ENCODE measurements around the gene IFT43. TPM values are rescaled to one million over a fixed set of nuclear protein-coding genes. Genes with fewer than 3 reads are reported as not detected.

The IFT43 gene
- total and polyA plus RNA-seq, 5 donors from 2014 or later, result 9.9 to 20.0 (median 15.7) TPM

- H3K27me3 ChIP-seq (ENCODE audit: control insufficient read depth, insufficient read depth, low read length), result no peaks in the 10 kb centered on the region
- no peaks in the 10 kb centered on the region for H3K4me1 ChIP-seq (ENCODE audit: control insufficient read depth, insufficient read depth, low read length, poor library complexity, severe bottlenecking)
- no peaks in the 10 kb centered on the region for H3K9me3 ChIP-seq (ENCODE audit: control insufficient read depth in 2 of 2, low read length in 2 of 2)
- no peak overlapping the region for H3K27ac ChIP-seq (ENCODE audit: insufficient read depth, low read length, poor library complexity, severe bottlenecking)
- Mint-ChIP-seq H3K27ac (no peak overlapping the region), H3K27me3 (peaks cover 27% of the 10 kb centered on the region), H3K4me1 (peaks cover 0 to under 1% (median 0%) of the 10 kb centered on the region in 4 donors), H3K4me3 (no peak overlapping the region), H3K9me3 (peaks cover 0 to 6% (median 0%) of the 10 kb centered on the region in 7 donors), H3K36me3 (no peaks in the 10 kb centered on the region)
- H3K4me3 ChIP-seq (ENCODE audit: low read depth, low read length), result no peak overlapping the region
- no peak for ATAC-seq (ENCODE audit: low read depth in 2 of 2)
- no peak for DNase-seq
- H3K36me3 ChIP-seq (ENCODE audit: control insufficient read depth, insufficient read depth, low read length), result no peaks in the 10 kb centered on the region
Observed at GRCh38 chr14:76104802-76105355, 119.3 kb downstream of the IFT43 start.

- ATAC-seq (ENCODE audit: low read depth in 2 of 2), result no peak
- peaks cover 0 to 6% (median 0%) of the 10 kb centered on the region in 7 donors for H3K9me3 Mint-ChIP-seq
Observed at GRCh38 chr14:76106188-76106587, 120.6 kb downstream of the IFT43 start.

GRCh38 chr14:76109087-76109880 lies 123.7 kb downstream of the IFT43 start:
- H3K27ac ChIP-seq (ENCODE audit: insufficient read depth, low read length, poor library complexity, severe bottlenecking), result no peak overlapping the region
- no peak overlapping the region for H3K4me3 ChIP-seq (ENCODE audit: low read depth, low read length)
- H3K36me3 ChIP-seq (ENCODE audit: control insufficient read depth, insufficient read depth, low read length), result no peaks in the 10 kb centered on the region
- DNase-seq, result no peak
- H3K27me3 ChIP-seq (ENCODE audit: control insufficient read depth, insufficient read depth, low read length), result no peaks in the 10 kb centered on the region
- Mint-ChIP-seq H3K27ac (no peak overlapping the region), H3K9me3 (peaks cover 0 to 6% (median 0%) of the 10 kb centered on the region in 7 donors), H3K4me1 (peaks cover 0 to 1% (median 0%) of the 10 kb centered on the region in 4 donors), H3K4me3 (no peak overlapping the region), H3K27me3 (peaks cover 8% of the 10 kb centered on the region), H3K36me3 (no peaks in the 10 kb centered on the region)
- no peaks in the 10 kb centered on the region for H3K4me1 ChIP-seq (ENCODE audit: control insufficient read depth, insufficient read depth, low read length, poor library complexity, severe bottlenecking)
- no peak for ATAC-seq (ENCODE audit: low read depth in 2 of 2)
- H3K9me3 ChIP-seq (ENCODE audit: control insufficient read depth in 2 of 2, low read length in 2 of 2), result no peaks in the 10 kb centered on the region

More at GRCh38 chr14:76106188-76106587, 120.6 kb downstream of the IFT43 start:
- peaks cover 0 to 1% (median 0%) of the 10 kb centered on the region in 4 donors for H3K4me1 Mint-ChIP-seq
- Histone ChIP-seq H3K9me3 (ENCODE audit: control insufficient read depth in 2 of 2, low read length in 2 of 2) (no peaks in the 10 kb centered on the region), H3K4me1 (ENCODE audit: control insufficient read depth, insufficient read depth, low read length, poor library complexity, severe bottlenecking) (no peaks in the 10 kb centered on the region), H3K36me3 (ENCODE audit: control insufficient read depth, insufficient read depth, low read length) (no peaks in the 10 kb centered on the region), H3K27ac (ENCODE audit: insufficient read depth, low read length, poor library complexity, severe bottlenecking) (no peak overlapping the region), H3K4me3 (ENCODE audit: low read depth, low read length) (no peak overlapping the region), H3K27me3 (ENCODE audit: control insufficient read depth, insufficient read depth, low read length) (no peaks in the 10 kb centered on the region)
- H3K27me3 Mint-ChIP-seq, result peaks cover 14% of the 10 kb centered on the region
- DNase-seq, result no peak
- H3K4me3 Mint-ChIP-seq, result no peak overlapping the region
- no peaks in the 10 kb centered on the region for H3K36me3 Mint-ChIP-seq
- H3K27ac Mint-ChIP-seq, result no peak overlapping the region

GRCh38 chr14:76112889-76113624 lies 127.5 kb downstream of the IFT43 start:
- Histone ChIP-seq H3K9me3 (ENCODE audit: control insufficient read depth in 2 of 2, low read length in 2 of 2) (no peaks in the 10 kb centered on the region), H3K4me1 (ENCODE audit: control insufficient read depth, insufficient read depth, low read length, poor library complexity, severe bottlenecking) (no peaks in the 10 kb centered on the region), H3K4me3 (ENCODE audit: low read depth, low read length) (no peak overlapping the region), H3K27me3 (ENCODE audit: control insufficient read depth, insufficient read depth, low read length) (no peaks in the 10 kb centered on the region), H3K36me3 (ENCODE audit: control insufficient read depth, insufficient read depth, low read length) (no peaks in the 10 kb centered on the region), H3K27ac (ENCODE audit: insufficient read depth, low read length, poor library complexity, severe bottlenecking) (no peak overlapping the region)
- DNase-seq (no peak), ATAC-seq (ENCODE audit: low read depth in 2 of 2) (no peak)
- H3K27ac Mint-ChIP-seq, result no peak overlapping the region
- H3K27me3 Mint-ChIP-seq, result peaks cover 13% of the 10 kb centered on the region
- H3K9me3 Mint-ChIP-seq, result peaks cover 0 to 6% (median 0%) of the 10 kb centered on the region in 7 donors
- H3K4me3 Mint-ChIP-seq, result no peak overlapping the region
- H3K36me3 Mint-ChIP-seq, result no peaks in the 10 kb centered on the region
- H3K4me1 Mint-ChIP-seq, result peaks cover 0 to 1% (median 0%) of the 10 kb centered on the region in 4 donors

- H3K4me3 ChIP-seq (ENCODE audit: low read depth, low read length), result no peak overlapping the region
- no peaks in the 10 kb centered on the region for H3K4me1 ChIP-seq (ENCODE audit: control insufficient read depth, insufficient read depth, low read length, poor library complexity, severe bottlenecking)
- peaks cover 0 to 1% (median 0%) of the 10 kb centered on the region in 4 donors for H3K4me1 Mint-ChIP-seq
- H3K4me3 Mint-ChIP-seq, result no peak overlapping the region
- H3K27ac Mint-ChIP-seq, result no peak overlapping the region
- H3K9me3 Mint-ChIP-seq, result peaks cover 0 to 2% (median 0%) of the 10 kb centered on the region in 7 donors
- H3K27me3 Mint-ChIP-seq, result peaks cover 8% of the 10 kb centered on the region
- DNase-seq (no peak), ATAC-seq (ENCODE audit: low read depth in 2 of 2) (no peak)
- H3K9me3 ChIP-seq (ENCODE audit: control insufficient read depth in 2 of 2, low read length in 2 of 2), result no peaks in the 10 kb centered on the region
- no peaks in the 10 kb centered on the region for H3K27me3 ChIP-seq (ENCODE audit: control insufficient read depth, insufficient read depth, low read length)
- H3K36me3 Mint-ChIP-seq, result no peaks in the 10 kb centered on the region
- H3K36me3 ChIP-seq (ENCODE audit: control insufficient read depth, insufficient read depth, low read length), result no peaks in the 10 kb centered on the region
- H3K27ac ChIP-seq (ENCODE audit: insufficient read depth, low read length, poor library complexity, severe bottlenecking), result no peak overlapping the region
Observed at GRCh38 chr14:76113691-76114090, 128.1 kb downstream of the IFT43 start.

GRCh38 chr14:76115010-76115422 lies 129.5 kb downstream of the IFT43 start:
- Histone ChIP-seq H3K27ac (ENCODE audit: insufficient read depth, low read length, poor library complexity, severe bottlenecking) (no peak overlapping the region), H3K4me1 (ENCODE audit: control insufficient read depth, insufficient read depth, low read length, poor library complexity, severe bottlenecking) (no peaks in the 10 kb centered on the region), H3K27me3 (ENCODE audit: control insufficient read depth, insufficient read depth, low read length) (no peaks in the 10 kb centered on the region), H3K9me3 (ENCODE audit: control insufficient read depth in 2 of 2, low read length in 2 of 2) (no peaks in the 10 kb centered on the region), H3K4me3 (ENCODE audit: low read depth, low read length) (no peak overlapping the region), H3K36me3 (ENCODE audit: control insufficient read depth, insufficient read depth, low read length) (no peaks in the 10 kb centered on the region)
- Mint-ChIP-seq H3K4me1 (no peaks in the 10 kb centered on the region), H3K27ac (no peak overlapping the region), H3K36me3 (no peaks in the 10 kb centered on the region), H3K27me3 (peaks cover 8% of the 10 kb centered on the region), H3K9me3 (no peaks in the 10 kb centered on the region), H3K4me3 (no peak overlapping the region)
- ATAC-seq (ENCODE audit: low read depth in 2 of 2) (no peak), DNase-seq (no peak)

- Histone ChIP-seq H3K4me3 (ENCODE audit: low read depth, low read length) (no peak overlapping the region), H3K27ac (ENCODE audit: insufficient read depth, low read length, poor library complexity, severe bottlenecking) (no peak overlapping the region), H3K9me3 (ENCODE audit: control insufficient read depth in 2 of 2, low read length in 2 of 2) (no peaks in the 10 kb centered on the region), H3K36me3 (ENCODE audit: control insufficient read depth, insufficient read depth, low read length) (no peaks in the 10 kb centered on the region), H3K27me3 (ENCODE audit: control insufficient read depth, insufficient read depth, low read length) (no peaks in the 10 kb centered on the region), H3K4me1 (ENCODE audit: control insufficient read depth, insufficient read depth, low read length, poor library complexity, severe bottlenecking) (no peaks in the 10 kb centered on the region)
- no peak overlapping the region for H3K27ac Mint-ChIP-seq
- H3K36me3 Mint-ChIP-seq, result no peaks in the 10 kb centered on the region
- no peaks in the 10 kb centered on the region for H3K4me1 Mint-ChIP-seq
- H3K9me3 Mint-ChIP-seq, result no peaks in the 10 kb centered on the region
- ATAC-seq (ENCODE audit: low read depth in 2 of 2) (no peak), DNase-seq (no peak)
- H3K4me3 Mint-ChIP-seq, result no peak overlapping the region
- peaks cover 8% of the 10 kb centered on the region for H3K27me3 Mint-ChIP-seq
Observed at GRCh38 chr14:76117789-76118484, 132.4 kb downstream of the IFT43 start.

All from CD4-positive, CD25-positive, alpha-beta regulatory T cell (primary cell).